Measurements from ENCODE around the gene TJP3. TPM values are rescaled to one million over a fixed set of nuclear protein-coding genes. Genes with fewer than 3 reads are reported as not detected.

TJP3 gene
- total and polyA plus RNA-seq, 8 donors: 31.9 to 204 (median 94.1) TPM

DNA sequence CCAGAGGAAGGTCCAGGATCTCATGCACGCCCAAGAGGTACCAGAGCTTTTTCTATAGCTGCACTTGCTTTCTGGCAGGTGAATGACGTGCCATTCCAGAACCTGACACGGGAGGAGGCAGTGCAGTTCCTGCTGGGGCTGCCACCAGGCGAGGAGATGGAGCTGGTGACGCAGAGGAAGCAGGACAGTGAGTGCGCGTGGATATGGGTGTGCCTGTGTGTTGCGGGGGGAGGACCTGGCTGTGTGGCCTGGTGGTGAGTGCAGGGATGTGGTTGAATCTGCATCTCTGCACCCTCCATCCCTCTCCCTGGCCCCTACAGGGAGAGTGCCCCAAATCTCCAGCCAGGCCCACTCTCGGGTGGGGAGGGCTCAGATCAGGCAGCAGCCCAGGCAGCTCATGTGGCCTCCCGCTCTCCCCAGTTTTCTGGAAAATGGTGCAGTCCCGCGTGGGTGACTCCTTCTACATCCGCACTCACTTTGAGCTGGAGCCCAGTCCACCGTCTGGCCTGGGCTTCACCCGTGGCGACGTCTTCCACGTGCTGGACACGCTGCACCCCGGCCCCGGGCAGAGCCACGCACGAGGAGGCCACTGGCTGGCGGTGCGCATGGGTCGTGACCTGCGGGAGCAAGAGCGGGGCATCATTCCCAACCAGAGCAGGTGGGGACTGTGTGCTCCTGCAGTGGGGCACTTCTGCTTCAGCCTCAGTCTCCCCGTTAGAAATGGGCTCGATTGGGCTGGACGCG lies 30.5 kb downstream of the TJP3 start:
- H3K36me3 ChIP-seq: peaks cover 1 to 97% (median 70%) of the 10 kb centered on the region in 4 donors
- no peak overlapping the region for H3K4me3 ChIP-seq
- H3K4me1 ChIP-seq: no peaks in the 10 kb centered on the region
- H3K27me3 ChIP-seq: peaks cover 0 to 5% (median 0%) of the 10 kb centered on the region in 3 donors
- TF ChIP-seq, protein P1, sequence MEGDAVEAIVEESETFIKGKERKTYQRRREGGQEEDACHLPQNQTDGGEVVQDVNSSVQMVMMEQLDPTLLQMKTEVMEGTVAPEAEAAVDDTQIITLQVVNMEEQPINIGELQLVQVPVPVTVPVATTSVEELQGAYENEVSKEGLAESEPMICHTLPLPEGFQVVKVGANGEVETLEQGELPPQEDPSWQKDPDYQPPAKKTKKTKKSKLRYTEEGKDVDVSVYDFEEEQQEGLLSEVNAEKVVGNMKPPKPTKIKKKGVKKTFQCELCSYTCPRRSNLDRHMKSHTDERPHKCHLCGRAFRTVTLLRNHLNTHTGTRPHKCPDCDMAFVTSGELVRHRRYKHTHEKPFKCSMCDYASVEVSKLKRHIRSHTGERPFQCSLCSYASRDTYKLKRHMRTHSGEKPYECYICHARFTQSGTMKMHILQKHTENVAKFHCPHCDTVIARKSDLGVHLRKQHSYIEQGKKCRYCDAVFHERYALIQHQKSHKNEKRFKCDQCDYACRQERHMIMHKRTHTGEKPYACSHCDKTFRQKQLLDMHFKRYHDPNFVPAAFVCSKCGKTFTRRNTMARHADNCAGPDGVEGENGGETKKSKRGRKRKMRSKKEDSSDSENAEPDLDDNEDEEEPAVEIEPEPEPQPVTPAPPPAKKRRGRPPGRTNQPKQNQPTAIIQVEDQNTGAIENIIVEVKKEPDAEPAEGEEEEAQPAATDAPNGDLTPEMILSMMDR (IDR thresholded peaks at IDR 0.05): no peak
- no peak for TF ChIP-seq POLR2A (IDR thresholded peaks at IDR 0.05)
- H3K27ac ChIP-seq: no peak overlapping the region
- WGBS, 5 donors: 85 to 93% (median 92%) methylated on average over 22 to 32 of the region's 32 CpGs
- no peak for DNase-seq
- no peaks in the 10 kb centered on the region for H3K9me3 ChIP-seq
- intact Hi-C loops (cut with DNase I; ENCODE audit: low total_unique reads): no loop called here

DNA sequence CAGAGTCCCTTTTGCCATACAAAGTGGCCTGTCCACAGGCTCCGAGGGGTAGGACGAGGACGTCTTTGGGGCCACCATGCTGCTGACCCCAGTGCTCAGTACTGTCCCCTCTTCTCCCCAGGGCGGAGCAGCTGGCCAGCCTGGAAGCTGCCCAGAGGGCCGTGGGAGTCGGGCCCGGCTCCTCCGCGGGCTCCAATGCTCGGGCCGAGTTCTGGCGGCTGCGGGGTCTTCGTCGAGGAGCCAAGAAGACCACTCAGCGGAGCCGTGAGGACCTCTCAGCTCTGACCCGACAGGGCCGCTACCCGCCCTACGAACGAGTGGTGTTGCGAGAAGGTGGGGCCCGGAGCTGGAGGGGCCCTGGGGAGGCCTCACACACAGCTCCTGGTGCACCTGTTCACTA lies 32.2 kb downstream of the TJP3 start:
- H3K4me1 ChIP-seq: no peaks in the 10 kb centered on the region
- H3K27me3 ChIP-seq: no peaks in the 10 kb centered on the region
- WGBS, 5 donors: 95 to 100% (median 96%) methylated on average over 9 to 24 of the region's 24 CpGs
- no peak for TF ChIP-seq EP300 (IDR thresholded peaks at IDR 0.05)
- intact Hi-C loops (cut with DNase I; ENCODE audit: low total_unique reads): no loop called here
- no peak overlapping the region for H3K4me3 ChIP-seq
- H3K27ac ChIP-seq: no peak overlapping the region
- H3K9me3 ChIP-seq: no peaks in the 10 kb centered on the region
- no peak for DNase-seq
- H3K36me3 ChIP-seq: peaks cover 0 to 93% (median 59%) of the 10 kb centered on the region in 4 donors

DNA sequence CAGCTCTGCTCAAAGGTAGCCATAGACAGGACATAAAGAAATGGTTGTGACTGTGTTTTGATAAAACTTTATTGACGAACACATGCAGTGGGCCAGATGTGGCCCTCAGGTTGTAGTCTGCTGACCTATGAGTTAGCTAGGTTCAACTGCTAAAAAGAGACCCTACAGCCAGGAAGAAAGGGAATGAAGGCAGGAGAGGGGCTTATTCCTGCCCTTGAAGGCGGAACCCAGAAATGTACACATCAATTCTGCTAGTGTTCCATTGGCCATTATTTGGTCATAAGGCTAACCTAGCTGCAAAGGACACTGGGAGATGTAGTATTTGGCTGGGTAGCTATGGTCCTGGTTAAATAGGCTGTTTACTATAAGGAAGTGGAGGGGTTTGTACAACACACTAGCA lies 35.3 kb downstream of the TJP3 start:
- H3K9me3 ChIP-seq: no peaks in the 10 kb centered on the region
- TF ChIP-seq POLR2A (IDR thresholded peaks at IDR 0.05) (no peak), EP300 (IDR thresholded peaks at IDR 0.05) (no peak), POLR2AphosphoS5 (IDR thresholded peaks at IDR 0.05) (no peak)
- TF ChIP-seq, protein P1 (IDR thresholded peaks at IDR 0.05): no peak
- no peak overlapping the region for H3K27ac ChIP-seq
- H3K36me3 ChIP-seq: peaks cover 0 to 87% (median 62%) of the 10 kb centered on the region in 4 donors
- intact Hi-C loops (cut with DNase I; ENCODE audit: low total_unique reads): no loop called here
- DNase-seq: no peak
- no peak overlapping the region for H3K4me3 ChIP-seq
- H3K27me3 ChIP-seq: peaks cover 0 to 18% (median 0%) of the 10 kb centered on the region in 3 donors
- 94 to 98% (median 97%) methylated on average over 2 of the region's 2 CpGs for WGBS, 5 donors
- H3K4me1 ChIP-seq: no peaks in the 10 kb centered on the region

DNA sequence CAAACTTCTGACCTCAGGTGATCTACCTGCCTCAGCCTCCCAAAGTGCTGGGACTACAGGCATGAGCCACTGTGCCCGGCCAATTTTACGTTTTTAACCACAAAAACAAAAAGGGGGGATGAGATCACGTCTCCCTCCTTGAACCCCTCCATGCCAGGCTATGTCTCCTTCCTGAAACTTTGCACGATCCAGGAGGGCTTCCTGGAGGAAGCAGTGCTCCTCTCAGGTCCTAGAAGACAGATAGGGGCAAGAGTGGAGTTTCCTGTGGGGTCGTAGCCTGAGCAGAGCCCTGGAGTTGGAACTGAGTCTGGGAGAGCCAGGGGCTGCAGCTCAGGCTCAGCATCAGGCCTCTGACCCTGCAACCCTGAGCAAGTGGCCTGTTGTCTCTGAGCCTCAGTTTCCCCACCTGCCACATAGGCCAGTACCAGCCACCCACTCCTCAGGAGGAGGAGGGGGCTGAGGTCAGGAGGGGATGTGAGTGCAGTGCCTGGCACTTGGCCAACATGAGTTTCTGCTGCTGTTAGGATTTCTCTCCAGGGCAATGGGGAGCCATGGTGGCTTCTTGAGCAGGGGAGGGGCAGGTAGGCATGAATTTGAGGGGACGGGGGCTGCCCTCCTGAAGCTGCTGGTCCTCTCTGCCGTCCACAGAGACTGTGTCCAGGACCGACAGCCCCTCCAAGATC lies 37.3 kb downstream of the TJP3 start:
- H3K36me3 ChIP-seq: peaks cover 6 to 83% (median 63%) of the 10 kb centered on the region in 4 donors
- no peaks in the 10 kb centered on the region for H3K9me3 ChIP-seq
- peaks cover 0 to 18% (median 0%) of the 10 kb centered on the region in 3 donors for H3K27me3 ChIP-seq
- no peak overlapping the region for H3K27ac ChIP-seq
- no peak for DNase-seq
- intact Hi-C loops (cut with DNase I; ENCODE audit: low total_unique reads): no loop called here
- no peaks in the 10 kb centered on the region for H3K4me1 ChIP-seq
- no peak for TF ChIP-seq POLR2A (IDR thresholded peaks at IDR 0.05)
- no peak for TF ChIP-seq EP300 (IDR thresholded peaks at IDR 0.05)
- TF ChIP-seq, protein P1 (IDR thresholded peaks at IDR 0.05): no peak
- no peak for TF ChIP-seq POLR2AphosphoS5 (IDR thresholded peaks at IDR 0.05)
- 64 to 87% (median 72%) methylated on average over 8 of the region's 8 CpGs for WGBS, 5 donors
- H3K4me3 ChIP-seq: no peak overlapping the region
